HG03066 (cell line): ENCODE measurements around the gene FAM219A.

Source experiments
- ATAC-seq: cut with Tn5 transposase; IDR thresholded peaks from one replicate; pipeline ENCODE4 v1.9.1; 2021; ENCODE audit warnings: low read depth; ENCODE audit not compliant: unreplicated experiment

FAM219A gene, protein sequence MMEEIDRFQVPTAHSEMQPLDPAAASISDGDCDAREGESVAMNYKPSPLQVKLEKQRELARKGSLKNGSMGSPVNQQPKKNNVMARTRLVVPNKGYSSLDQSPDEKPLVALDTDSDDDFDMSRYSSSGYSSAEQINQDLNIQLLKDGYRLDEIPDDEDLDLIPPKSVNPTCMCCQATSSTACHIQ

DNA sequence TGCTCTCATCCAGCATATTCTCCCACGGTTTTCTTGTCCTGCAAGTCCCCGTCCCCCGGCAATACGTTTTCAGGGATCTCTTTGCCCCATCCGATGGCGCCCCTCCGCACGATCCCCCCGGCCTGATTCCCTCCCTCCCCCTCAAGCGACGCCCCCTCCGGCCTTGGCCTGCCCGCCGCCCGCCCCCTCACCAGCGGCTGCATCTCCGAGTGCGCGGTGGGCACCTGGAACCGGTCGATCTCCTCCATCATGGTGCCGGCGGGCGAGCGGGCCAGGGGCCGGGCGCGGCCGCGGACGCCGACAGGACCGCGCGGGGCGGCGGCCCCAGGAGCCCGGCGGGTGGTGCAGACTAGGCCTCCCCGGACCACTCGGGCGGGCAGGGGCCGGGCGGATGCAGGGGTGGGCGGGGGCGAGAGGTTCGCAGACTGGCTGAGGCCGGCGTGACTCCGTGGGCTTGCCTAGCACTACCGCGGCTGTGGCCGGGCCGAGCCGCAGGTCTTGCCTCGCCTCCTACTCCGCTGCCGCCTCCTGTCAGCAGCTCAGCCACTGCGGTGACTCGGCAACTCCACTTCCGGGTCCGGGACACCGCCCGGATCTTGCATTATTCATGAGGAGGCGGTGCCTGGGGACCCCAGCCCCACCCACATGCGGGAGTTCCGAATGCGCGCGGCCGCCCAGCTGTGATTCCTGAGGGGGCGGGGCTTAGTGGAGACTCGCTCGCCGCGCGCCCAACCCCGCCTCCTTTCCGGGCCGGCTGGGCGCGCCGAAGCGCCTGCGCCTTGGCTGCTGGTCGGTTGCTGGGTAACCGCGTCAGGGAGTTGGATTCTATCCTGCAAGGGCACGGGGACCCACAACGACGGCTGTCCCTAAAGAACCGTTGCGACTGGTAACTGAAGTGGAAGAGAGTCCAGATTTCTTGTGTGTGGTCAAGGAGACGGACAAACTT lies at the start of gene FAM219A, which contains the start of gene DNAI1:
FAM219A (minus strand) TSS at position 558 of the 946 bp plus-strand sequence; CDS start at position 251, 307 bp downstream.
DNAI1 (plus strand) TSS at position 793 of the 946 bp plus-strand sequence. CDS start 201 bp downstream, outside the sequence.
- peak; percentile 97 for ATAC-seq

DNA sequence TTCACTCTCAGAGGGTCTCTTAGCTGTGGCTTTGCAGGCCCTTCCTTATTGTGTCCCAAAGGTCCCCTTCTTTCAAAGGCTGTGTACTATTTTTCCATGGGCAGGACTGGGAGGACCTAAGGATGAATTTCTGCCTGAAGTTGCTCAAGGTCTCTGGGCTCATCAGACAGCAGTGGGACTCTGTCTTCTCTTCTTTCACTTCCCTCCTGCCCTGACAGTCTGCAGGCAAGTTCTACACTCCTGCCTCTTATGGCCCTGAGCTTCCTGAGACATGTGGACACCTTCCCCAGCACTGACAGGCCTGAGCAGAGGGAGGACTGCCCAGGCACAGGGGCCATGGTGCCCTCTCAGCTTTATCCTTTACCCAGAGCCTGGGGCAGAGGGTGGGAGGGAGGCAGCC lies 49.6 kb upstream of the FAM219A start:
- ATAC-seq, result no peak

DNA sequence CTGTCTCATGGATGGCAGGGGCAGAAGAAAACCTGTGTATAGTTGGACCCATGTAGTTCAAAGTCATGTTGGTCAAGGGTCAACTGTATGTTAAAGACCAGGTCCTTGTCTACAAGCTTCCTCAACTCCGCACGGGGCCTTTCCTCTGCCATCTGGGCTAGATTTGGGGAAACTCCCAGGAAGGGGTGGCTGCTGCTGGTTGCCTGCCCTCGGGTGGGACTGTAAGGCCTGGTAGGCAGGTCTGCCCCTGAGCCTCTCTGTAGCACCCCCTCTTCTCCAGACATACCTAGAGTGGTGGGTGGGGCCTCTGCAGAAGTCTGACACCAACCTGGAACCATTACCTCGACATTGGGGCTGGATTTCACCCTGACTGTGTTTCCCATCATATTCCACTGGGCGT lies 49.2 kb upstream of the FAM219A start:
- no peak for ATAC-seq

DNA sequence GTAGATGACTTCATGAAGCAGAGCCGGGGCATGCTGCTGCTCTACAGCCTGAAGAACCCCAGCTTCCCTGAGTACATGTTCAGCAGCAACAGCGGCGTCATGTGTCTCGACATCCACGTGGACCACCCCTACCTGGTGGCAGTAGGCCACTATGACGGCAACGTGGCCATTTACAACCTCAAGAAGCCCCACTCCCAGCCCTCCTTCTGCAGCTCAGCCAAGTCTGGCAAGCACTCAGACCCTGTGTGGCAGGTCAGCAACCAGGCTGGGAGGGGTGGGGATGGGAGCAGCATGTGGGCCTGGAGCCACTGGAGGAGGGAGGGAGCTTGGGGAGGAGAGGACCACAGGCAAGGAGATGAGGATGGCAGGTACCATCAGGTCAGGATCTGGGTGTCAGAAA lies 48.3 kb upstream of the FAM219A start:
- no peak for ATAC-seq

DNA sequence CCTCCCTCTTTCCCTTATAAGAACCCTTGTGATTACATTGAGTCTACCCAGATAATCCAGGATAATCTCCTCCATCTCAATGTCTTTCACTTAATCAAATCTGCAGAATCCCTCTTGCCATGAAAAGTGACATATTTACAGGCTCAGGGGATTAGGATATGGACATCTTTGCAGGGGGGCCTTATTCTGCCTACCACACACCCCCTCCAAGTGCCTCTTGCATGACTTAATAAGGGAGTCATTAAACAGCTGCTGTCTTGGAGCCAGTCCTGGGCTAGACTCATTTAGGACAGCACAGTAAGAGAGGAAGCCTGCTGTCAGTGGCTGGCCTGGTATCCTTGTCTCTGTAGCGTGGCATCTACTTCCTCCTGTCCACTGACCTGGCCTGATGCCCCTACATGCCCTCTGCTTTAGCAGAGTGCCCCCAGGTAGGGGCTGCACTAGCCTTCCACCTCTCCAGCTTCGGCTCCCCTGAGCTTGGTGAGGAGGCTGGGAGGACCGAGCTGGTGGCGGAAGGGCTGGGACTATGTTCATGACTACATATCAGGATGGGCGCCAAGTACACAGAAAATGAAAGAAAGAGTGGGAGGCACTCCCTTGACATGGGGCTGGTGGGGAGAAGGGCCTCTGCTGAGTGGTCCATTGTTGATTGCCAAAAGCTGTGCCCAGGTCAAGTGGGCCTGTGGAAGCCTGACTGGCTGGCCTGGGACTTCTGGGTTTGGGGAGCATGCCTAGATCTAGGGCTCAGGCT lies 47.2 kb upstream of the FAM219A start:
- no peak for ATAC-seq

DNA sequence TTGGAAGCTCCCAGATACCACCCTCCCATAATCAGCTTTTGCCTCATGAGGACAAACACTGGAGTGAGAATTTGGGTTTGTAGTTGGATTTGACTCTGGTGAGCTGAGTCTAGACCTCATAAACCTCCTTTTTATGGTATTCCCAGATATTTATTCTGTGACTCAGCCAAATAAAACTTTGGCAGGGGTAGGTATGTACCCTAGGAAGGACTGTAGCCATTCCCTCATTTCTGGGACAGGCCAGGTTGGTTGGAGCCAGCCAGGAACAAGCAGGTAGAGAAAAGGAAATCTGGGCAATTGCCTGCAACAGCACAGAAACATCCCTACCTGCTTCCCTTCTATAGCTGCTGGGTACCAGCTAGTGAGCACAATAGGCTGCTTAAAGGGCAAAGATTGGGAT lies 45.0 kb upstream of the FAM219A start:
- ATAC-seq, result no peak

DNA sequence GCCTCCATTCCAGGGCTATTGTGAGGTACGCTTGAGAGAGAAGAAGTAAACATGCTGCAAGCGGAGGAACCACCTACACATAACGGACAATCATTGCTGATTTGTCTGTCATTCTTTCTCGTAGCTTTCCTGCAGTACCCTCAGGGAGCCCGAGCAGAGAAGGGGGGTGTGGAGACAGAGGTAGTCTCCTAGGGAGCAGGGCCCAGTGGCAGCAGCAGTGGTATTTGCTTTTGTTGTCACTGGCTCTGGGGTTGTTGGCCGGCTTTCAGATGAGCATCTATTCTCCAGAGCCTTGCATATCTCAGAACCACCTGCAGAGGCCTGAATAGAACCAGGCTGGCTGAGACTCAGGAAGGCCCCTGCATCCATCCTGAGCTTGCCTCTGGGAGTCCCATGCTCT lies 44.5 kb upstream of the FAM219A start:
- ATAC-seq, result no peak

DNA sequence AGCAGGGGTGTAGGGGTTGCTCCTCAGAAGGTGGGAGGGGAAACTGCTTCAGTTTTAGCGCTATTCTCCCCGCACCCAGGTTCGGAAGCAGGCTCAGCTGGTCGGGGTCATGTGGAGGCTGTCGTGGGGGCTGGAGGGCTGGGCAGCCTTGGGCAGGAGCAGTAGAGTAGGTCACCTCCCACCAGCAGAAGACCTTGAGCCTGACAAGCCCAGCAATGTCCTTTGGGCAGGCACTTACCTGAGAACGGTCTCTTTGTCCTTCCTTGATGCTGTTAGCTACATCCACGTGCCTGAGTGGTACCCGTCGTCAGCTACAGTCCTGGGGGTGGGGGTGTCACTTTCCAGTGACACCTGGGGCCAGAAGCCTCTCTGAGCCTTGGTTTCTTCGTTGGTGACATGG lies 44.1 kb upstream of the FAM219A start:
- ATAC-seq, result no peak

DNA sequence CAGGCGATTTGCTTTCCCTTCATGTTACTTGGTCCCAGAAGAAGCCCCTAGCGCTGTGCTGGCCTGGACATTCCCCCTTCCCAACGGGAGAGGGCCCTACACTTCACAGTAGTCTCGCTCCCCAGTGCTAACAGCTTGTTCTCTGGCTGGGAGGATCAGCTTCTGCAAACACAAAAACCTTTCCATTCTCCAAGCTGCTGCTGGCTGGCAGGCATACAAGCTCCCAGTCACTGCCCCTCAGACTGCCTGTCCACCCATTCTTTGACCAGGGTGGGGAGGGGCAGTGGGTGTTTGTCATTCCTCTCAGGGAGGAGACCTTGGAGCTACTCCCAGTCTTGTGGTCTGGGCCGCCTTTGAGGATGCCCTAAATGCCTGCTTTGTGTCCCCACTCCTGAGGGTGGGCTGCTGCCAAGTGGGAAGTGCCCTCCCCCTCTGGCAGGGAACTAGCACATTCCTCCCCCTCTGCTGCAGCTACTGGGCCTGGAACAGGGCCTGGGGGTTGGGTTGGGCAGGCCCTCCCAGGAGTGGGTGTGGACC lies 43.6 kb upstream of the FAM219A start:
- no peak for ATAC-seq

DNA sequence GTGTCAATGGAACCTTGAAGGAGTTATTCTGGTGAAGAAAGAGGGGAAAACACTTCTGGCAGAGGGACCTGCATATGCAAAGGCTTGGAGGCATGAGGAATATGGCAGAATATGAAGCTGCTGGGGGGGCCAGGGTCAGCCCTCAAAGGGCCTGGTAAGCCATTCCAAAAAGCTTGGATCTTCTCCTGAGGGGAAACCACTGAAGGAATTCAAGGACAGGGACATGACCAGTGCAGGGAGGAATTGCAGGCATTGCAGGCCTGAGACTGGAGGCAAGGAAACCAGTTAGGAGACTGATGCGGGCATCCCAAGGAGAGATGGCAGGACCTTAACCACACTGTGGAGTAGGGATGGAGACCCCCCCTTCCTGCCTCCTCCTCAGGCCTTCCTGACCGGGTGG lies 43.0 kb upstream of the FAM219A start:
- ATAC-seq, result no peak

DNA sequence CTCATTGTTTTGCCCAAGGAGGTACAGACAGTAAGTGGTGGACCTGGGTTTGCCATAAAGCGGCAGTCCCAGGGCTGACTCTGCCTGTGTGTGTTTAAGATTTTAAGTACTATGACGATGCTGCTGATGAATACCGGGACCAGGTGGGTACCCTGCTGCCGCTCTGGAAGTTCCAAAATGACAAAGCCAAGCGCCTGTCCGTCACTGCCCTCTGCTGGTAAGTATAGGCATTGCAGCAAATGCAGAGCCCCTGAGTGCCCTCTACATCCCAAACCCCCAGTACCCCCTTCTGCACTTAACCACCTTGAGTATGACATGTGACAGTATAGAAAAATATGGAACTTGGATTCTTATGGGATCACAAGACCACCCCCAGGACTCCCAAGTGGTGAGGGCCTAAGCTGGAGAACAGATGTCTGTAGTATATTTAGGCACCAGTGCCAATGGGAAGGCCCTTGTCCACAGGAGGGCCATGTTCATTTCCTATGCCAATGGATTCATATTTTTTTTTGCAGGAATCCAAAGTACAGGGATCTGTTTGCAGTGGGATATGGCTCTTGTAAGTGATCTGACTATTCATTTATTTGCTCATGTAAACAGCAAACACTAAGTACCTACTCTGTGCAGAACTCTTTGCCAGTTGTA lies 42.4 kb upstream of the FAM219A start:
- ATAC-seq, result no peak

DNA sequence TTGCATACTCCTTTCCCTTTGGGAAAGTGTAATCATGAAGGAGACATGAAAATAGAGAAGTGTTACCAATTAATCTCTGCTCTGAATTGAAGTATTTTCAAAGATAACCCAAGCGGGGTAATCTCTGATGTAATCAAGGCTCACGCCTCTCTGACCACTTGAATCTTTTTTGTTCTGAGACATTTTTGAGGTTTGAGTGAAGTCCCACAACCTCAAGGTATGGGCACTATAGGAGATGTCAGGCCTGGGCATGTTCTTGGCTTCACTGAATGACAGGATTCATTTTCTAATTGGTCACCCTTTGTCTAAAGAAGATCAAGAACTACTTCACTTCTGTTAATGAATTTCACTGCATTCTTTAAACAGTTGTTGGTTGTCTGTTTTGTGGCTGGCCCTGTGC lies 40.7 kb upstream of the FAM219A start:
- no peak for ATAC-seq

DNA sequence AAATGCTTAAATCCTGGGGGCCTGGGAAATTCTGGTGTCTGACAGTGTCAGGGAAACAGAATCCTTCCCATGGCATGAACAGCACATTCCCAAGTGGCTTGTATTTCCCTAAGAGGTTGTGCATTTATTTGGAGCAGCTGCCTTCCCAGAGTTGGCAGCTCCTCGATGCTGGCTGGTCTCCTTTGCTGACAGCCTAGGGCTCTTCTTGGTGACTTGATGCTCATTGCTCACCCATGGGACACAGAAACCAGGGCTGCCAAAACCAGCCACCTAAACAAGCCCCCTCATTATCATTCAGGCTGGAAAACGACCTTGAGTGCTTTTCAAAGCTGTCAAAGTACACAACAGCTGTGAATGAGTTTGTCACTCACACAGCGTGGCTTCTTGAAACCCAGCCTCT lies 40.2 kb upstream of the FAM219A start:
- ATAC-seq, result no peak

DNA sequence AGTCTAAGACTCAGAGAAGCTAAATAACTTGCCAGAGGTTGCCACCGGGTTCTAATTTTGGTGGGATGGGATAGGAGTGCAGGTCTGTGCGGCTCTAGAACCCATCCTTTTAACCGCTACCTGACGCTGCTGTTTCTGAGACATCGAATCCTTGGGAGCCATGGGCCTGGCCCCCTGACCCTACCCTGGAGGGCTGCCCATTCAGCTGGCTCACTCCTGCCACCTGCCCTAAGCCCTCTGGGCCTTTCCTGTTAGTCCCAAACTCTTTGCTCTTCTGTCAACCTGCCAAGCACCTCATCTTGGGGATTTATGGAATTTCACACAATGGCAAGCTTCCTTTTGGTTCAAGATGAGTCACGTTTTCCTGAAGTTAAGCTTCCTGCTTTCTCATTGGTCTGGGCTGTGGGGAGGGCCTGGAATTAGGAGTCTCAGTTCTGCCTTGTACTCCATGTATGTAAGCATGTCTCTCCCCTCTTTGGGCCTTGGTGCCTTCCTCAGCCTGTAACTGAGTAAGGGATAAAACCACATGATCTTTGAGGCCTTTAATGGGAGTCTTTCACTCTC lies 37.9 kb upstream of the FAM219A start:
- no peak for ATAC-seq

DNA sequence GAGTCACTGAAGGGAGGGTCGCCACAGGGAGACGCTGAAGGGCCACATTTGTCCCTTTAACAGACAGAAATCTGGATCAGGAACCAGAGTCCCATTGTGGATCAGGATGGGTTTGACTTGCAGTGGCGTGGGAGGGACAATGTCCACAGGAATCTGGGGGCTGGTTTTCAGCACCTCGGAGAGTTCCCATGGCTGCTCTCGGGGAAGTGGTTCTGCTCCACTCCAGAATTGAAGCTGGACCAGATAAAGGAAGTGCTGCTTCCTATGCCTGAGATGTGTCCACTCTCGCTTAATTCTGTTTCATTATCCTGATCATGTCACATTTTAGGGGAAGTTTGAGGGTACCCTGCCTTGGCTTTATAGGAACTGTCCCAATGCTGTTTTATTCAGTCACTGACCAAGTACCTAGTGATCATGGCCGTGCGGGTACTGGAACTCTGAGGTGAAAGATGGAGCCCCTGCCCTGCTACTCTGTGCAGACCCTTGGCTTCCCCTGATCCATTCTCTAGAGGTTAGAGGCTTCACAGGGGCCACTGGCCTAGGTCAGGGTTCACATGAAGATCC lies 35.7 kb upstream of the FAM219A start:
- ATAC-seq, result no peak

DNA sequence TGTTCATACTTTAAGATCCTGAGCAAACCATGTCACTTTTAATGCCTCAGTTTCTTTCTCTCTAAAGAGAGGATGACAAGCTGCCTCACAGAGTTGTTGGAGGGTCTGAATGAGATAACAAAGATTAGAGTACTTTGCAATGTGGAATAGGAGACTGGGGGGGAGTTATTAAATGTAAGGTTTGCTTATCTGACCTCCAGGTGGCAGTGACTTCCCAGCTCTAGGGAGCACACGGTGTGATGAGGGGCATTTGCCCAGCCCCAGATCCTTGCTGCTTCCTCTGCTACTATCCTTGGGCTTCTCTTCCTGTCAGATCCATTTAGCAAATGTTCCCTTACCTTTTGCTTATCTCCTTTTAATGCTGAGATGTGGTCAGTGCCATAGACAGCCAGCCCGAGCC lies 33.7 kb upstream of the FAM219A start:
- ATAC-seq, result no peak

DNA sequence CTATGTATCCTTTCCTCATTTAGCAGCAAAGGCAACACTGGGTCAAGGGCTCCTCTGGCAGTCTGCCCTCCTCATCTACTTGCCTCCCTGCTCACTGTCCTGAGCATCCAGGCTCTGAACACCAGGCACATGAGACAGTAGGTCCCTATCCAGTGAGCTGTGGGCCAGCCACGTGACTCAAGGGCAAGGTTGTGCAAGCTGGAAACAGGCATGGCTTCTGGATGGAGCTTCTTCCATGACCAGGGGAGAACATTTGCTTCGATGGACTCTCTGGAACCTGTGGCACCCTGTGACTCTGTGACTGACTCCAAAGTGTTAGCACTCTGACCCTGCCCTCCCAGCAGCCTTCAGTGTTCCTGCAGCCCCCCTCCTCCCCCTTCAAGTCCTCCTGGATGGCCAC lies 33.2 kb upstream of the FAM219A start:
- no peak for ATAC-seq

DNA sequence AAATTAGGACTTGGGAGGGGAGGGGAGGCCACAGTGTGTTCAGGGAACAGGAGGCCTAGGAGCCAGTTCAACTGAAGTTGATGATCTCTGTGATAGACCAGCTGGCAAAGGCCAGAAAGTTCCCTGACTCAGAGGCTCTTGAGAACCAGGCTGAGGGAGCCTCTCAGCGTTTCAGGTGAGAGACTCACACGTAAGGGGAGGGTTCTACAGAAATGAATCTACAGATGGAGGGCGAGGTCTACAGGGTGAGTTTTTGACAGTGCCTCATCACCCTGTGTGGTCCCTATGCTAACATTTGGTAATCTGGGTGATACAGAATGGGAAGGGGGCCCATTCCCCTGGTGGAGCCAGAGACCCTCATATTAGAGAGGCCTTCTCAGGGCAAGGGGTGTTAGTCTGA lies 32.4 kb upstream of the FAM219A start:
- no peak for ATAC-seq

DNA sequence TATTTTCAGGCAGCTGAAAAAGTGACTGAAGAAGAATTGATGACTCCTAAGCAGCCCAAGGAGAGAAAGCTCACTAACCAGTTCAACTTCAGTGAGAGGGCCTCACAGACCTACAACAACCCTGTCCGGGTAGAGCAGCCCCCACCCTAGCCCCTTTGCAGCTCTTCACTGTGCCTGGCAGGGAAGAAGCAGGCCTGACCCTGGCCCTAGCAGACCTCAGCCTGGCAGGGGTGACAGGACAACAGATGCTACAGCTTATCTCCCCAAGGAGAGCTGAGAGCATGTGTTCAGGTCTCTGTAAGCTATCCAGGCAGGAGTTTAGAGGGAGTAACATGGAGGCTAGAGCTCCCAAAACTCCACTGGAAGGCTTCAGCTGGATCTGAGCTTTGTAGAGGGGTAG lies 32.0 kb upstream of the FAM219A start:
- ATAC-seq, result no peak

DNA sequence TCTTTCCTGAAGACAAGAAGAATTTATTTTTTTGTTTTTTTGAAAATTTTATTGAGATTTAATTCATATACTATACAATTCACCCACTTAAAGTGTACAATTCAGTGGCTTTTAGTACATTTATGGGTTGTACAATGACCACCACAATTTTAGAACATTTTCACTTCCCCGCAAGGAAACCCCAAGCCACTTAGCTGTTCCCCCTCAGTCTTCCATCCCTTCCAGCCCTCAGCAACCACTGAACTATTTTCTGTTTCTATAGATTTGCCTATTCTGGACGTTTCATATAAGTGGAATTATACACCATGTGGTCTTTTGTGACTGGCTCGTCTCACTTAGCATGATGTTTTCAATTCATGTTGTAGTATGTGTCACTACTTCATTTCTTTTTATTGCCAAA lies 28.2 kb upstream of the FAM219A start:
- no peak for ATAC-seq
